Activated naive CD4-positive, alpha-beta T cell treated with anti-CD3 and anti-CD28 coated beads, Interleukin-2, amount 50 U/mL, for 24 hours (primary cell): ENCODE measurements around the gene PTPN6.
A peak's percentile ranks its signal among the peaks of the same experiment; 100 is the strongest.

ENCODE experiments used
- H3K27ac Mint-ChIP-seq: one replicate; pipeline ENCODE4 v1.8.0; 2021; ENCODE audit warnings: mild to moderate bottlenecking, mixed read lengths
- H3K27me3 Mint-ChIP-seq: one replicate; pipeline ENCODE4 v1.8.0; 2021; ENCODE audit warnings: mixed read lengths
- H3K36me3 Mint-ChIP-seq: one replicate; pipeline ENCODE4 v1.8.0; 2021; ENCODE audit warnings: mixed read lengths
- H3K4me1 Mint-ChIP-seq: one replicate; pipeline ENCODE4 v1.8.0; 2021; ENCODE audit warnings: mixed read lengths
- H3K4me3 Mint-ChIP-seq: one replicate; pipeline ENCODE4 v1.8.0; 2021; ENCODE audit warnings: mild to moderate bottlenecking, mixed read lengths
- H3K9me3 Mint-ChIP-seq: one replicate; pipeline ENCODE4 v1.8.0; 2021; ENCODE audit warnings: mixed read lengths

The PTPN6 gene

GRCh38 chr12:6956021-6956727 lies 5.0 kb downstream of the PTPN6 start:
- Mint-ChIP-seq H3K27me3 (no peaks in the 10 kb centered on the region), H3K27ac (peak overlapping the region; percentile 89), H3K9me3 (no peaks in the 10 kb centered on the region), H3K36me3 (peaks cover 47% of the 10 kb centered on the region), H3K4me1 (peaks cover 70% of the 10 kb centered on the region), H3K4me3 (peak overlapping the region; percentile 99)

GRCh38 chr12:6957151-6957701 lies 6.1 kb downstream of the PTPN6 start:
- Mint-ChIP-seq H3K4me3 (peak overlapping the region; percentile 99), H3K27ac (peak overlapping the region; percentile 99), H3K4me1 (peaks cover 80% of the 10 kb centered on the region), H3K9me3 (no peaks in the 10 kb centered on the region), H3K36me3 (peaks cover 53% of the 10 kb centered on the region), H3K27me3 (no peaks in the 10 kb centered on the region)

DNA sequence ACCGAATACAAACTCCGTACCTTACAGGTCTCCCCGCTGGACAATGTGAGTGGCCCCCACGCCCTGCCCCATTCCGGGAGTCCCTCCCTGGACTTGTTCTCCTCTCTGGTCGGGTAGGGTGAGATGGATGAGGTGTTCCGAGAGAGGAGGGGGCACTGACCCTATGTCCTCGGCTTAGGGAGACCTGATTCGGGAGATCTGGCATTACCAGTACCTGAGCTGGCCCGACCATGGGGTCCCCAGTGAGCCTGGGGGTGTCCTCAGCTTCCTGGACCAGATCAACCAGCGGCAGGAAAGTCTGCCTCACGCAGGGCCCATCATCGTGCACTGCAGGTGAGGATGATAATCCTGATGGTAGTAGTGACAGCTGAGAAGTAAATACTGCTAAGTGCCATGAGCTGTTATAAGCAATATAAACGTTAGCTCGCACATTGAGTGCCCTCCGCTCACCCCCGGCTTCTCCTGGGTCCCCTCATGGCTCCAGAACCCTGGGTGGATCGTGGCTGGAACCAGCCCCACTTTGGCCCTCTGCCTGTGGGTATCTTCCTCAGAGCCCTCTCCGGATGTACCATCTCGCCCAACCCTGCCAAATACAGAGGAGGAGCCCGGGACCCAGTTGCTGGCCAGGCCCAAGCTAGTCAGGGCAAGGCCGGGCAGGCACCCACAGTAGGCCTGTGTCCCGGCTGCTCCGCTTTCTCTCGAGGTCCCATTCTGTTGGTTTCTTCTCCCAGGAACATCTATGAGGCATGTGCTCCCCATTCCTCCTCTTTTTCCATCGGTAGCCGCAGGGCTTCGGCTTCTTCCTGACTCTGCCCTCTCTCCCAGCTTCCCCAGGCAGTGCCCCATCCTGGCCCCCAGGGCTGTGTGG lies 6.8 kb downstream of the PTPN6 start:
- Mint-ChIP-seq H3K4me3 (peak overlapping the region; percentile 95), H3K27ac (peak overlapping the region; percentile 99), H3K4me1 (peaks cover 87% of the 10 kb centered on the region), H3K27me3 (no peaks in the 10 kb centered on the region), H3K36me3 (peaks cover 46% of the 10 kb centered on the region), H3K9me3 (no peaks in the 10 kb centered on the region)

GRCh38 chr12:6958609-6959057 lies 7.5 kb downstream of the PTPN6 start:
- Mint-ChIP-seq H3K36me3 (peaks cover 43% of the 10 kb centered on the region), H3K4me3 (peak overlapping the region; percentile 95), H3K27me3 (no peaks in the 10 kb centered on the region), H3K4me1 (peaks cover 87% of the 10 kb centered on the region), H3K9me3 (no peaks in the 10 kb centered on the region), H3K27ac (peak overlapping the region; percentile 99)

DNA sequence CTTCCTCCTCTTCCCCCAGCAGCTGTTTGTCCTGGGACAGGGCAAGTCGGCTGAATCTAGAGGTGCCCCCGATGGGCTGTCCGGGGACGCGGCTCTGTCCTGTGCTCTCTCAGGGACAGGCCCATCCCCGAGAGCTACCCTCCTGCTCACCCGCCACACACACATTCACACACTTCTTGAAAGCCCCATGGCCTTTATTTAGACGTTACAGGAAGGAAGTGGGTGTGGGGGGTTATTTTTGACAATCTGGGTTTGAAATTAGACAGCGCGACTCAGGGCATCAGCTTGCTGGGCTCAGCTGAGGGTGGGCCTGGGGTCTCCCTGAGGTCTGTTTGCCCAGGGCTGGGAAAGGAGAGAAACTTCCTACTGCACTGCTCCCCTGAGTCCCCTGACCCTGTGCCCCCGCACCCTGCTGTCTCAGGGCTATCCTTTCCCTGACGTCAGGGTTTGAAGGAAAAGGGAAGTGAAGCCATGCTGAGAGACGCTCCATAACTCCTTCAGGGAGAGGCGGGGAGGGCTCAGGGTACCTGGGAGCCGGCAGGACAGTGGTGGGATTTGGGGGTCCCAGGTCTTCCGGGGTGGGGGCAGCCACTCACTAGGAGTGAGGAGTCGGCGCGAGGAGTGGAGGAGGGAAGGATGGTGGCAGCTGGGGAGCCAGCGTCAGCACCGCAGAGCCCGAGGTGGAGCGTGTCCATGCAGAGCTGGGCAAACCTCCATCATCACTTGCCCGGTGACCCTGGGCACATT lies 8.1 kb downstream of the PTPN6 start:
- Mint-ChIP-seq H3K9me3 (no peaks in the 10 kb centered on the region), H3K36me3 (peaks cover 38% of the 10 kb centered on the region), H3K4me1 (peaks cover 84% of the 10 kb centered on the region), H3K27ac (peak overlapping the region; percentile 99), H3K4me3 (peak overlapping the region; percentile 95), H3K27me3 (no peaks in the 10 kb centered on the region)

DNA sequence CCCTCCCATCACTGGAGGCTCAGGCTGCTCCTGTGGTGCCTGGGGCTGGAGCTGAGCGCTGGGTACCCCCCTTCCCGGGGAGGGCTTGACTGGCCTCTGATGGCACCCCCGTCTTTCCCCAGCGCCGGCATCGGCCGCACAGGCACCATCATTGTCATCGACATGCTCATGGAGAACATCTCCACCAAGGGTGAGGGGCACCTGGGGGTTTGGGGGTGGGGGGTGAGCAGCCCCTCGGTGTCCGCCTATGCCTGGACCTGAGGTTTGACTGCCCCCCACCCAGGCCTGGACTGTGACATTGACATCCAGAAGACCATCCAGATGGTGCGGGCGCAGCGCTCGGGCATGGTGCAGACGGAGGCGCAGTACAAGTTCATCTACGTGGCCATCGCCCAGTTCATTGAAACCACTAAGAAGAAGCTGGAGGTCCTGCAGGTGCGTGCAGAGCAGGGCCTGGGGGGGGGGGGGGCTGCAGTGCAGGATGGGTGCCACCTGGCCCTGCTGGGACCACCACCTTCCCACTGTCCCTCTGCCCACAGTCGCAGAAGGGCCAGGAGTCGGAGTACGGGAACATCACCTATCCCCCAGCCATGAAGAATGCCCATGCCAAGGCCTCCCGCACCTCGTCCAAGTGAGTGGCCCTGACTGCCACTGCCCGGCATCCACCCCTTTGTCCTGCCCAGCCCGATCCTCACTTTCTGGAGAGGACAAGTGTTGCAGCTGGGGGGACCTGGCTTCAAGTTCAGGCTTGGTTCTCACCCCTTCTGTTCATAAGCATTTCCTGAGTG lies 8.8 kb downstream of the PTPN6 start:
- H3K36me3 Mint-ChIP-seq: peaks cover 33% of the 10 kb centered on the region
- H3K4me3 Mint-ChIP-seq: peak overlapping the region; percentile 95
- peak overlapping the region; percentile 99 for H3K27ac Mint-ChIP-seq
- peaks cover 84% of the 10 kb centered on the region for H3K4me1 Mint-ChIP-seq
- H3K9me3 Mint-ChIP-seq: no peaks in the 10 kb centered on the region
- no peaks in the 10 kb centered on the region for H3K27me3 Mint-ChIP-seq

DNA sequence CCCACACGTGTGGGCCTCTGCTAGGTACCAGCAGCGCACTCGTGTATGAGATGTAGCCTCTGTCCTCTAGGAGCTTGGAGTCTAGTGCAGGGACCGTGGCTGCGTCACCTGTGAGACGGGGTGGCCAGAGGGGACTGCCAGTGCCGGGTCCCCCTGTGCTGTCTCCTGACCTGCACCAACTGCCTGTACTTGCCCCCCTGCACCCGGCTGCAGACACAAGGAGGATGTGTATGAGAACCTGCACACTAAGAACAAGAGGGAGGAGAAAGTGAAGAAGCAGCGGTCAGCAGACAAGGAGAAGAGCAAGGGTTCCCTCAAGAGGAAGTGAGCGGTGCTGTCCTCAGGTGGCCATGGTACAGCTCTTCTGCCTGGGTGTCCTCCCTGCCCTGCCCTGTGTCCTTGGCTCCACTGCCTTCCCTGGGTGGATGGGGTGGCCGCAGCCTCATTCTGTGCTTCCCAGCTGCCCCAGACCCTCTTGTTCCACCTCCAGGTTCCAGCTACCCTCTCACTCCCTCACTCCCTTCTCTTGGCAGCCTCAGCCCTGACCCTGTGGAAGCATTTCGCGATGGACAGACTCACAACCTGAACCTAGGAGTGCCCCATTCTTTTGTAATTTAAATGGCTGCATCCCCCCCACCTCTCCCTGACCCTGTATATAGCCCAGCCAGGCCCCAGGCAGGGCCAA lies 9.6 kb downstream of the PTPN6 start:
- H3K4me3 Mint-ChIP-seq: peak overlapping the region; percentile 84
- H3K4me1 Mint-ChIP-seq: peaks cover 84% of the 10 kb centered on the region
- no peaks in the 10 kb centered on the region for H3K9me3 Mint-ChIP-seq
- peaks cover 35% of the 10 kb centered on the region for H3K36me3 Mint-ChIP-seq
- no peaks in the 10 kb centered on the region for H3K27me3 Mint-ChIP-seq
- peak overlapping the region; percentile 97 for H3K27ac Mint-ChIP-seq

GRCh38 chr12:6961278-6961694 lies 10.1 kb downstream of the PTPN6 start:
- Mint-ChIP-seq H3K4me3 (peak overlapping the region; percentile 84), H3K27me3 (no peaks in the 10 kb centered on the region), H3K4me1 (peaks cover 81% of the 10 kb centered on the region), H3K36me3 (peaks cover 33% of the 10 kb centered on the region), H3K9me3 (no peaks in the 10 kb centered on the region), H3K27ac (peak overlapping the region; percentile 97)

GRCh38 chr12:6961695-6962284 lies 10.6 kb downstream of the PTPN6 start:
- Mint-ChIP-seq H3K9me3 (no peaks in the 10 kb centered on the region), H3K36me3 (peaks cover 31% of the 10 kb centered on the region), H3K4me3 (peak overlapping the region; percentile 84), H3K4me1 (peaks cover 79% of the 10 kb centered on the region), H3K27ac (peak overlapping the region; percentile 97), H3K27me3 (no peaks in the 10 kb centered on the region)

GRCh38 chr12:6962285-6963015 lies 11.3 kb downstream of the PTPN6 start:
- Mint-ChIP-seq H3K36me3 (peaks cover 27% of the 10 kb centered on the region), H3K9me3 (no peaks in the 10 kb centered on the region), H3K4me3 (peak overlapping the region; percentile 84), H3K27ac (peak overlapping the region; percentile 97), H3K4me1 (peaks cover 73% of the 10 kb centered on the region), H3K27me3 (no peaks in the 10 kb centered on the region)

DNA sequence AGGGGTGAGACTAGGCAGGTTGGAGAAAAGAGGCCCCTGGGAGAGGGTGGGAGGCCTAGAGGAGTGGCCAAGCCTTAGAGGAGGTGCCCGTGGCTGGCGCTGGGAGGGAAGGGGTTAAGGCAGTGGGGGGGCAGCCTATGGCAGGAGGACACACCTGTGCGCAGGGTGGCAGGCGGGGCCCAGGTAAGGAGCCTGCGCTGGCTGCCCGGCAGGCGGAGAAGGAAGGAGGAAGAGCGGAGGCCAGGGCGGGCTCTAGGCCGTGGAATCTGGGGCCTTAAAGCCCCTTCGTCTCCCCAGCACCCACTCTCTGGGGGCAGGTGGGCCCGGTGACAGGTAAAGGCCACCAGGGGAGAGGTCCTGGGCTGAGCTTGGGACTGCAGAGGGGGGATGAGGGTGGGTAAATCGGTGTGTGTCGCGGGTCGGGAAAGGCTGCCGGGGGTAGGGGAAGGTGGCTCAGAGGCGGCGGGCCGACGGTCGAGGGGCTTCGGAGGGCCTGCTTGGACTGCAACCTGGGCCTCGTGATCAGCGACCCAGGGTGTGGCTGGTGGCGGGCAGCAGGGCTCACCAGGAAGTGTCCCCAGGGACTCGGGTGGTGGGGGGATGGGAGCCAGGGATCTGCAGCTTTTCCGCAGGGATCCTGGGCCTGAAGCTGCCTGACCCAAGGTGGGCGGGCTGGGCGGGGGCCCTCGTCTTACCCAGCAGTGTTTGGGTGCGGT lies 12.0 kb downstream of the PTPN6 start:
- H3K36me3 Mint-ChIP-seq: peaks cover 26% of the 10 kb centered on the region
- no peak overlapping the region for H3K4me3 Mint-ChIP-seq
- H3K4me1 Mint-ChIP-seq: peaks cover 65% of the 10 kb centered on the region
- peak overlapping the region; percentile 97 for H3K27ac Mint-ChIP-seq
- H3K9me3 Mint-ChIP-seq: no peaks in the 10 kb centered on the region
- H3K27me3 Mint-ChIP-seq: no peaks in the 10 kb centered on the region

- Mint-ChIP-seq H3K36me3 (peaks cover 26% of the 10 kb centered on the region), H3K4me1 (peaks cover 64% of the 10 kb centered on the region), H3K27ac (peak overlapping the region; percentile 30), H3K9me3 (no peaks in the 10 kb centered on the region), H3K4me3 (no peak overlapping the region), H3K27me3 (no peaks in the 10 kb centered on the region)
Measured at GRCh38 chr12:6963791-6964413, 12.7 kb downstream of the PTPN6 start.
